HEK293T (cell line): Measurements from ENCODE around the gene TDRD9.

Experiments
- ARNT ChIP-seq: fragments of 450-650 bp; IDR thresholded peaks from 2 replicates; pipeline ENCODE4 v1.6.1; 2017; ENCODE audit warnings: mild to moderate bottlenecking
- BHLHE40 ChIP-seq: fragments of 450-650 bp; IDR thresholded peaks from 2 replicates; pipeline ENCODE4 v1.6.1; 2016; ENCODE audit warnings: mild to moderate bottlenecking, moderate library complexity, borderline replicate concordance
- L3MBTL2 ChIP-seq: fragments of 450-650 bp; conservative IDR thresholded peaks from 2 replicates; pipeline ENCODE4 v1.6.1; 2016; ENCODE audit warnings: mild to moderate bottlenecking
- ZNF384 ChIP-seq: fragments of 450-650 bp; IDR thresholded peaks from 2 replicates; pipeline ENCODE4 v1.6.1; 2016

DNA sequence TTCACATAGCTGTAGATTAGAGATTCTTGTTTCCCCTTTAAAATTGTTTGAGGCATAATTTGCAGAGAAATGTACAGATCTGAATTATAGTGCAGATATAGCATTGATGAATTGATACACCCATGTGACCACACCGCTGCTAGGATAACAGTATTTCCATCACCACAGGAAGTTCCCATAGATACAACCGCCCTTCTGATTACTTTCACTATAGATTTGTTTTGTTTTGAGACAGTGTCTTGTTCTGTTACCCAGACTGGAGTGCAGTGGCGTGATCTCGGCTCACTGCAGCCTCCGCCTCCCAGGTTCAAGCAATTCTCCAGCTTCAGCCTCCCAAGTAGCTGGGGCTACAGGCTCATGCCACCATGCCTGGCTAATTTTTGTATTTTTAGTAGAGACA lies 148.5 kb downstream of the TDRD9 start:
- no peak for TF ChIP-seq ARNT
- TF ChIP-seq ZNF384: no peak
- TF ChIP-seq BHLHE40: no peak
- no peak for TF ChIP-seq L3MBTL2
